C4-2B (cell line): ENCODE measurements around the gene ATOSA.

Experiments used
- ZFX ChIP-seq: fragments of 450-650 bp; IDR thresholded peaks from 2 replicates; pipeline ENCODE4 v1.6.1; 2017
- TF ChIP-seq, protein P1 (sequence below): fragments of 450-650 bp; conservative IDR thresholded peaks from 2 replicates; pipeline ENCODE4 v1.5.1; 2017; ENCODE audit warnings: mild to moderate bottlenecking

DNA sequence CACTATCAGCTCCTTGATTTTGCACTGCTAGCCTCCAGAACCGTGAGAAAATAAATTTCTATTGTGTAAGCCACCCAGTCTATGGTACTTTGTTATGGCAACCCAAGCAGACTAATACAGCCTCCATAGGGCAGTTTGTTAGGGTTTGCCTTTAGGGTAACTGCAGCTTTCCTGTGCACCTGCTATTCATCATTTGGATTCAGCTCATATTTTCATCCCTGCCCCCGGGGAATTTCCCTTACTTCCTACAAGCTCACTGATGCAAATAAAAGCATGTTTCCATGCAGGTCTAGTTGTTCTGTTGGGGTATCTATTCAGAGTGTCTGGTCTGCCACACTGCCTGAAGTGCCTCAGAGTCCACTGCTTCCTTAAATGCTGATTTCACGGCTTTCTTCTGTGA, 48.6 kb upstream of the ATOSA start:
- TF ChIP-seq, protein P1, sequence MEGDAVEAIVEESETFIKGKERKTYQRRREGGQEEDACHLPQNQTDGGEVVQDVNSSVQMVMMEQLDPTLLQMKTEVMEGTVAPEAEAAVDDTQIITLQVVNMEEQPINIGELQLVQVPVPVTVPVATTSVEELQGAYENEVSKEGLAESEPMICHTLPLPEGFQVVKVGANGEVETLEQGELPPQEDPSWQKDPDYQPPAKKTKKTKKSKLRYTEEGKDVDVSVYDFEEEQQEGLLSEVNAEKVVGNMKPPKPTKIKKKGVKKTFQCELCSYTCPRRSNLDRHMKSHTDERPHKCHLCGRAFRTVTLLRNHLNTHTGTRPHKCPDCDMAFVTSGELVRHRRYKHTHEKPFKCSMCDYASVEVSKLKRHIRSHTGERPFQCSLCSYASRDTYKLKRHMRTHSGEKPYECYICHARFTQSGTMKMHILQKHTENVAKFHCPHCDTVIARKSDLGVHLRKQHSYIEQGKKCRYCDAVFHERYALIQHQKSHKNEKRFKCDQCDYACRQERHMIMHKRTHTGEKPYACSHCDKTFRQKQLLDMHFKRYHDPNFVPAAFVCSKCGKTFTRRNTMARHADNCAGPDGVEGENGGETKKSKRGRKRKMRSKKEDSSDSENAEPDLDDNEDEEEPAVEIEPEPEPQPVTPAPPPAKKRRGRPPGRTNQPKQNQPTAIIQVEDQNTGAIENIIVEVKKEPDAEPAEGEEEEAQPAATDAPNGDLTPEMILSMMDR = no peak
- no peak for TF ChIP-seq ZFX
